WTC11 (cell line): ENCODE measurements around the gene COL5A1.

Experiments used
- ATF6 ChIP-seq: sonication (generic); formaldehyde crosslinking; IDR thresholded peaks from 2 replicates; pipeline ENCODE4 v1.8.1; 2023; ENCODE audit warnings: mild to moderate bottlenecking, missing genetic modification reagents
- CREB1 ChIP-seq: sonication (generic); formaldehyde crosslinking; IDR thresholded peaks from 2 replicates; pipeline ENCODE4 v1.8.0; 2023; ENCODE audit warnings: mild to moderate bottlenecking, missing genetic modification reagents
- GABPB1 ChIP-seq: sonication (generic); formaldehyde crosslinking; IDR thresholded peaks from 2 replicates; pipeline ENCODE4 v1.8.1; 2023; ENCODE audit warnings: mild to moderate bottlenecking, missing genetic modification reagents
- NR3C1 ChIP-seq: sonication (generic); formaldehyde crosslinking; conservative IDR thresholded peaks from 2 replicates; pipeline ENCODE4 v1.8.1; 2023; ENCODE audit warnings: low read depth, mild to moderate bottlenecking, missing genetic modification reagents
- ZNF416 ChIP-seq: fragments of 250-450 bp; sonication (Bioruptor Pico); IDR thresholded peaks from 2 replicates; pipeline ENCODE4 v1.9.0; 2021; ENCODE audit warnings: mild to moderate bottlenecking, inconsistent platforms
- TF ChIP-seq, protein P1 (sequence below): fragments of 200-600 bp; IDR thresholded peaks from 2 replicates; pipeline ENCODE4 v1.8.0; 2022; ENCODE audit warnings: antibody characterized with exemption
- TF ChIP-seq, protein P2 (sequence below): sonication (generic); formaldehyde crosslinking; IDR thresholded peaks from 2 replicates; pipeline ENCODE4 v1.8.1; 2023; ENCODE audit warnings: mild to moderate bottlenecking, missing genetic modification reagents, moderate library complexity

DNA sequence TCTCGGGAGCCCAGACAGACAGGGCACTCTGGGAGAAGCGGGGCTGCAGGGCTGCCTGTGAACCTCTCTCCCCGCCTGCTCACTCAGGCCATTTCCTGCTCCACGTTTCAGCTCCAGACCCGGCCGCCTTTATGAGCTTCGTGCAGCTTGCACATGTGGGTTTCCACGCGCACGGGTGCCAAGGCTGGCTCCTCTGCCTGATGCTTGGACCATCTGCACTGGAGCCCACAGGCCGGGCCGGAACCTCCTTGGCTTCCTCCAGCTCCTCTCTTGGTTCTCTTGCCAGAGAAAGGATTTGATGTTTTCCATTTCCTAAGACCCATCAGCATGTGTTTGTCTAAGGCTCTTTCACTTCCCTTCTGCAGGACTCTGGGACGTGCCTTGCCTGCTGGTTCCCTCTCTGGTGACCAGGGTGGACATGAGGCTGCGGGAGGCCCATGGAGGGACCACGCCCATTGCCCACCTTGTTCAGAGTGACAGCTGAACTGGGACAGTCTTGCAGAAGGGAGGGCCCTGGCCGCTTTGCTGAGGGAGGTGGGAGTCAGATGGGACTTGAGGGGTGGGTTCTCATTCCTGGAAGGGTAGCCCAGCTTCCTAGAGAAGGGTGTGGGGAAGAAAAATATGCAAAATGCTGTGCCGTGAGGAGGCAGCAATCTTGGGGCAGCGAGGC, 23.3 kb upstream of the COL5A1 start:
- TF ChIP-seq, protein P1, sequence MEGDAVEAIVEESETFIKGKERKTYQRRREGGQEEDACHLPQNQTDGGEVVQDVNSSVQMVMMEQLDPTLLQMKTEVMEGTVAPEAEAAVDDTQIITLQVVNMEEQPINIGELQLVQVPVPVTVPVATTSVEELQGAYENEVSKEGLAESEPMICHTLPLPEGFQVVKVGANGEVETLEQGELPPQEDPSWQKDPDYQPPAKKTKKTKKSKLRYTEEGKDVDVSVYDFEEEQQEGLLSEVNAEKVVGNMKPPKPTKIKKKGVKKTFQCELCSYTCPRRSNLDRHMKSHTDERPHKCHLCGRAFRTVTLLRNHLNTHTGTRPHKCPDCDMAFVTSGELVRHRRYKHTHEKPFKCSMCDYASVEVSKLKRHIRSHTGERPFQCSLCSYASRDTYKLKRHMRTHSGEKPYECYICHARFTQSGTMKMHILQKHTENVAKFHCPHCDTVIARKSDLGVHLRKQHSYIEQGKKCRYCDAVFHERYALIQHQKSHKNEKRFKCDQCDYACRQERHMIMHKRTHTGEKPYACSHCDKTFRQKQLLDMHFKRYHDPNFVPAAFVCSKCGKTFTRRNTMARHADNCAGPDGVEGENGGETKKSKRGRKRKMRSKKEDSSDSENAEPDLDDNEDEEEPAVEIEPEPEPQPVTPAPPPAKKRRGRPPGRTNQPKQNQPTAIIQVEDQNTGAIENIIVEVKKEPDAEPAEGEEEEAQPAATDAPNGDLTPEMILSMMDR: no peak
- TF ChIP-seq ZNF416 (CRISPR knock-in tag): no peak
- no peak for TF ChIP-seq ATF6 (CRISPR knock-in tag)
- no peak for TF ChIP-seq CREB1 (CRISPR knock-in tag)
- TF ChIP-seq, protein P2, sequence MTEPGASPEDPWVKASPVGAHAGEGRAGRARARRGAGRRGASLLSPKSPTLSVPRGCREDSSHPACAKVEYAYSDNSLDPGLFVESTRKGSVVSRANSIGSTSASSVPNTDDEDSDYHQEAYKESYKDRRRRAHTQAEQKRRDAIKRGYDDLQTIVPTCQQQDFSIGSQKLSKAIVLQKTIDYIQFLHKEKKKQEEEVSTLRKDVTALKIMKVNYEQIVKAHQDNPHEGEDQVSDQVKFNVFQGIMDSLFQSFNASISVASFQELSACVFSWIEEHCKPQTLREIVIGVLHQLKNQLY (CRISPR knock-in tag): no peak
- TF ChIP-seq GABPB1 (CRISPR knock-in tag): no peak
- no peak for TF ChIP-seq NR3C1 (CRISPR knock-in tag)
